ENCODE results near the gene DENND4A.

- TF ChIP-seq CTCF (IDR thresholded peaks at IDR 0.05) (no peak), POLR2A (IDR thresholded peaks at IDR 0.05) (no peak)
Measured at GRCh38 chr15:65619626-65620290, 172.3 kb downstream of the DENND4A start.
